Activated T-helper 17 cell treated with anti-CD3 and anti-CD28 coated beads, Interleukin-2, amount 50 U/mL, for 72 hours (primary cell): ENCODE data around the gene PBX3. TPM values are rescaled to one million over a fixed set of nuclear protein-coding genes. Genes with fewer than 3 reads are reported as not detected.

Experiments
- ATAC-seq: fragments of 150-1000 bp; cut with Tn5 transposase; replicated peaks from 2 replicates; pipeline ENCODE4 v1.10.0; 2021; ENCODE audit warnings: mild to moderate bottlenecking, moderate library complexity
- H3K27ac Mint-ChIP-seq: one replicate; pipeline ENCODE4 v1.8.0; 2022; ENCODE audit warnings: mixed read lengths
- H3K27me3 Mint-ChIP-seq: one replicate; pipeline ENCODE4 v1.8.0; 2022; ENCODE audit warnings: mixed read lengths
- H3K36me3 Mint-ChIP-seq: one replicate; pipeline ENCODE4 v1.8.0; 2022; ENCODE audit warnings: low read depth, mild to moderate bottlenecking, mixed read lengths
- H3K4me1 Mint-ChIP-seq: one replicate; pipeline ENCODE4 v1.8.0; 2022; ENCODE audit warnings: mixed read lengths
- H3K4me3 Mint-ChIP-seq: one replicate; pipeline ENCODE4 v1.8.0; 2022; ENCODE audit warnings: mild to moderate bottlenecking, mixed read lengths
- H3K9me3 Mint-ChIP-seq: one replicate; pipeline ENCODE4 v1.8.0; 2022; ENCODE audit warnings: mixed read lengths
- total RNA-seq, 2 donors: library from RNA; stranded (reverse); gene quantifications; one replicate each; pipeline ENCODE4 v1.2.3, GENCODE V29; 2022

The PBX3 gene
- total RNA-seq, 2 donors from 2014 or later: 8.5 to 15.8 TPM

- H3K4me1 Mint-ChIP-seq: no peaks in the 10 kb centered on the region
Observed at GRCh38 chr9:125744616-125745015, 2.6 kb upstream of the PBX3 start.

GRCh38 chr9:125745018-125745417 lies 2.2 kb upstream of the PBX3 start:
- Mint-ChIP-seq H3K36me3 (peaks cover 17% of the 10 kb centered on the region), H3K27me3 (no peaks in the 10 kb centered on the region), H3K4me3 (peak overlapping the region; percentile 90), H3K4me1 (no peaks in the 10 kb centered on the region), H3K9me3 (no peaks in the 10 kb centered on the region), H3K27ac (no peak overlapping the region)
- ATAC-seq: no peak

More at GRCh38 chr9:125744616-125745015, 2.6 kb upstream of the PBX3 start:
- H3K4me3 Mint-ChIP-seq: peak overlapping the region; percentile 90
- H3K27me3 Mint-ChIP-seq: no peaks in the 10 kb centered on the region
- H3K9me3 Mint-ChIP-seq: no peaks in the 10 kb centered on the region
- peaks cover 17% of the 10 kb centered on the region for H3K36me3 Mint-ChIP-seq
- H3K27ac Mint-ChIP-seq: no peak overlapping the region
- no peak for ATAC-seq

- ATAC-seq: no peak
- H3K27me3 Mint-ChIP-seq: no peaks in the 10 kb centered on the region
- peaks cover 2% of the 10 kb centered on the region for H3K4me1 Mint-ChIP-seq
- peak overlapping the region; percentile 90 for H3K4me3 Mint-ChIP-seq
- no peaks in the 10 kb centered on the region for H3K9me3 Mint-ChIP-seq
- H3K27ac Mint-ChIP-seq: peak overlapping the region; percentile 86
- peaks cover 20% of the 10 kb centered on the region for H3K36me3 Mint-ChIP-seq
Observed at GRCh38 chr9:125745682-125746016, 1.5 kb upstream of the PBX3 start.

- H3K4me1 Mint-ChIP-seq: peaks cover 6% of the 10 kb centered on the region
- ATAC-seq: peak; percentile 86
- H3K4me3 Mint-ChIP-seq: peak overlapping the region; percentile 90
- H3K27ac Mint-ChIP-seq: peak overlapping the region; percentile 86
- H3K27me3 Mint-ChIP-seq: no peaks in the 10 kb centered on the region
- H3K9me3 Mint-ChIP-seq: no peaks in the 10 kb centered on the region
- H3K36me3 Mint-ChIP-seq: peaks cover 24% of the 10 kb centered on the region
Observed at GRCh38 chr9:125746017-125746773, 978 bp upstream of the PBX3 start.

- Mint-ChIP-seq H3K4me3 (no peak overlapping the region), H3K4me1 (peaks cover 6% of the 10 kb centered on the region), H3K27ac (no peak overlapping the region), H3K27me3 (no peaks in the 10 kb centered on the region), H3K36me3 (peaks cover 24% of the 10 kb centered on the region), H3K9me3 (no peaks in the 10 kb centered on the region)
- ATAC-seq: no peak
Observed at GRCh38 chr9:125746774-125747052, 460 bp upstream of the PBX3 start.

- H3K4me3 Mint-ChIP-seq: peak overlapping the region; percentile 84
- peaks cover 24% of the 10 kb centered on the region for H3K36me3 Mint-ChIP-seq
- H3K9me3 Mint-ChIP-seq: no peaks in the 10 kb centered on the region
- ATAC-seq: no peak
- H3K27ac Mint-ChIP-seq: no peak overlapping the region
- peaks cover 6% of the 10 kb centered on the region for H3K4me1 Mint-ChIP-seq
- no peaks in the 10 kb centered on the region for H3K27me3 Mint-ChIP-seq
Observed at GRCh38 chr9:125747765-125748445, 732 bp downstream of the PBX3 start.

GRCh38 chr9:125748446-125749099 lies 1.4 kb downstream of the PBX3 start:
- H3K36me3 Mint-ChIP-seq: peaks cover 24% of the 10 kb centered on the region
- peaks cover 6% of the 10 kb centered on the region for H3K4me1 Mint-ChIP-seq
- H3K9me3 Mint-ChIP-seq: no peaks in the 10 kb centered on the region
- no peak overlapping the region for H3K27ac Mint-ChIP-seq
- peak overlapping the region; percentile 84 for H3K4me3 Mint-ChIP-seq
- H3K27me3 Mint-ChIP-seq: no peaks in the 10 kb centered on the region
- no peak for ATAC-seq

GRCh38 chr9:125749287-125749935 lies 2.2 kb downstream of the PBX3 start:
- Mint-ChIP-seq H3K36me3 (peaks cover 24% of the 10 kb centered on the region), H3K27me3 (no peaks in the 10 kb centered on the region), H3K27ac (no peak overlapping the region), H3K4me1 (peaks cover 6% of the 10 kb centered on the region), H3K9me3 (no peaks in the 10 kb centered on the region), H3K4me3 (peak overlapping the region; percentile 84)
- ATAC-seq: no peak

- H3K27me3 Mint-ChIP-seq: no peaks in the 10 kb centered on the region
- H3K9me3 Mint-ChIP-seq: no peaks in the 10 kb centered on the region
- H3K4me3 Mint-ChIP-seq: no peak overlapping the region
- peaks cover 24% of the 10 kb centered on the region for H3K36me3 Mint-ChIP-seq
- no peak for ATAC-seq
- peaks cover 6% of the 10 kb centered on the region for H3K4me1 Mint-ChIP-seq
- H3K27ac Mint-ChIP-seq: no peak overlapping the region
Observed at GRCh38 chr9:125749951-125750626, 2.9 kb downstream of the PBX3 start.

- H3K4me3 Mint-ChIP-seq: no peak overlapping the region
- ATAC-seq: no peak
- peaks cover 24% of the 10 kb centered on the region for H3K36me3 Mint-ChIP-seq
- no peak overlapping the region for H3K27ac Mint-ChIP-seq
- no peaks in the 10 kb centered on the region for H3K27me3 Mint-ChIP-seq
- H3K4me1 Mint-ChIP-seq: peaks cover 6% of the 10 kb centered on the region
- no peaks in the 10 kb centered on the region for H3K9me3 Mint-ChIP-seq
Observed at GRCh38 chr9:125750627-125751011, 3.4 kb downstream of the PBX3 start.

- Mint-ChIP-seq H3K27me3 (no peaks in the 10 kb centered on the region), H3K4me1 (peaks cover 6% of the 10 kb centered on the region), H3K9me3 (no peaks in the 10 kb centered on the region), H3K36me3 (peaks cover 19% of the 10 kb centered on the region), H3K4me3 (no peak overlapping the region), H3K27ac (no peak overlapping the region)
- no peak for ATAC-seq
Observed at GRCh38 chr9:125752070-125752628, 5.0 kb downstream of the PBX3 start.

- ATAC-seq: no peak
- Mint-ChIP-seq H3K4me1 (peaks cover 6% of the 10 kb centered on the region), H3K36me3 (peaks cover 11% of the 10 kb centered on the region)
Observed at GRCh38 chr9:125754096-125754495, 6.9 kb downstream of the PBX3 start.

GRCh38 chr9:125755340-125755739 lies 8.2 kb downstream of the PBX3 start:
- Mint-ChIP-seq H3K4me3 (no peak overlapping the region), H3K27ac (no peak overlapping the region), H3K36me3 (peaks cover 7% of the 10 kb centered on the region), H3K27me3 (no peaks in the 10 kb centered on the region), H3K9me3 (no peaks in the 10 kb centered on the region), H3K4me1 (peaks cover 6% of the 10 kb centered on the region)
- no peak for ATAC-seq

More at GRCh38 chr9:125754096-125754495, 6.9 kb downstream of the PBX3 start:
- H3K4me3 Mint-ChIP-seq: no peak overlapping the region
- H3K27ac Mint-ChIP-seq: no peak overlapping the region
- no peaks in the 10 kb centered on the region for H3K9me3 Mint-ChIP-seq
- H3K27me3 Mint-ChIP-seq: no peaks in the 10 kb centered on the region

- Mint-ChIP-seq H3K27ac (no peak overlapping the region), H3K36me3 (no peaks in the 10 kb centered on the region), H3K9me3 (no peaks in the 10 kb centered on the region), H3K27me3 (no peaks in the 10 kb centered on the region), H3K4me1 (no peaks in the 10 kb centered on the region), H3K4me3 (no peak overlapping the region)
- no peak for ATAC-seq
Observed at GRCh38 chr9:125756518-125756917, 9.3 kb downstream of the PBX3 start.
